ENCODE data around the gene CIROP. TPM values are rescaled to one million over a fixed set of nuclear protein-coding genes. Genes with fewer than 3 reads are reported as not detected.

The CIROP gene
- polyA plus RNA-seq, 3 donors, result 0.08 TPM; not detected in 2

GRCh38 chr14:23054000-23054811, 50.6 kb downstream of the CIROP start:
- DNase-seq (ENCODE audit: low read depth in 3 of 3, low spot score in 2 of 3), result no peak

- DNase-seq (ENCODE audit: low read depth in 3 of 3, low spot score in 2 of 3), result no peak
These were observed 51.4 kb downstream of the CIROP start for GRCh38 chr14:23053426-23053825.

- DNase-seq (ENCODE audit: low read depth in 3 of 3, low spot score in 2 of 3), result no peak
These were observed 52.1 kb downstream of the CIROP start for GRCh38 chr14:23052671-23053070.

- no peak for DNase-seq (ENCODE audit: low read depth in 3 of 3, low spot score in 2 of 3)
These were observed 52.6 kb downstream of the CIROP start for GRCh38 chr14:23052182-23052623.

- DNase-seq (ENCODE audit: low read depth in 3 of 3, low spot score in 2 of 3), result no peak
These were observed 53.4 kb downstream of the CIROP start for GRCh38 chr14:23051141-23052057.

Other genes with a start within 250 kb of the CIROP start
- 10 to 100 TPM; 67.4 to 85.7 (median 73.1) TPM for gene LRP10, start 233.2 kb downstream of the CIROP start, polyA plus RNA-seq (ENCODE audit: insufficient read length in 3 of 3)
- gene REM2, start 221.8 kb downstream of the CIROP start, polyA plus RNA-seq (ENCODE audit: insufficient read length in 3 of 3), result 1 to 10 TPM in 2 of 3 donors, under 1 TPM in 1; 0.89 to 1.5 (median 1.2) TPM
- gene RBM23, start 185.8 kb downstream of the CIROP start, polyA plus RNA-seq (ENCODE audit: insufficient read length in 3 of 3), result 100 to 1,000 TPM; 118 to 125 (median 119) TPM
- 100 to 1,000 TPM; 150 to 165 (median 163) TPM for gene PRMT5, start 175.6 kb downstream of the CIROP start, polyA plus RNA-seq (ENCODE audit: insufficient read length in 3 of 3)
- 10 to 100 TPM; 56.0 to 60.1 (median 56.4) TPM for gene HAUS4, start 147.9 kb downstream of the CIROP start, polyA plus RNA-seq (ENCODE audit: insufficient read length in 3 of 3)
- gene AJUBA, start 122.4 kb downstream of the CIROP start, polyA plus RNA-seq (ENCODE audit: insufficient read length in 3 of 3), result 10 to 100 TPM; 72.8 to 93.8 (median 86.4) TPM
- gene C14orf93, start 94.8 kb downstream of the CIROP start, polyA plus RNA-seq (ENCODE audit: insufficient read length in 3 of 3), result 10 to 100 TPM; 18.3 to 19.2 (median 18.8) TPM
- 100 to 1,000 TPM; 229 to 253 (median 251) TPM for gene PSMB5, start 70.1 kb downstream of the CIROP start, polyA plus RNA-seq (ENCODE audit: insufficient read length in 3 of 3)
- not detected for gene PSMB11, start 62.8 kb downstream of the CIROP start, polyA plus RNA-seq (ENCODE audit: insufficient read length in 3 of 3)
- gene CDH24, start 47.5 kb downstream of the CIROP start, polyA plus RNA-seq (ENCODE audit: insufficient read length in 3 of 3), result 10 to 100 TPM; 13.3 to 18.0 (median 14.0) TPM
- 100 to 1,000 TPM; 201 to 227 (median 206) TPM for gene ACIN1, start 9.9 kb downstream of the CIROP start, polyA plus RNA-seq (ENCODE audit: insufficient read length in 3 of 3)
- gene C14orf119, start 9.5 kb downstream of the CIROP start, polyA plus RNA-seq (ENCODE audit: insufficient read length in 3 of 3), result 100 to 1,000 TPM in 1 of 3 donors, 10 to 100 TPM in 2; 90.1 to 102 (median 91.2) TPM
- gene CEBPE, start 14.3 kb upstream of the CIROP start, polyA plus RNA-seq (ENCODE audit: insufficient read length in 3 of 3), result under 1 TPM; 0.08 to 0.21 (median 0.19) TPM
- 10 to 100 TPM; 83.4 to 94.0 (median 86.9) TPM for gene SLC7A8, start 78.7 kb upstream of the CIROP start, polyA plus RNA-seq (ENCODE audit: insufficient read length in 3 of 3)
- 1 to 10 TPM; 1.4 to 1.6 (median 1.4) TPM for gene RNF212B, start 132.9 kb upstream of the CIROP start, polyA plus RNA-seq (ENCODE audit: insufficient read length in 3 of 3)
- gene HOMEZ, start 181.1 kb upstream of the CIROP start, polyA plus RNA-seq (ENCODE audit: insufficient read length in 3 of 3), result 10 to 100 TPM; 26.5 to 28.1 (median 26.9) TPM
- 10 to 100 TPM; 19.1 to 23.4 (median 19.3) TPM for gene PPP1R3E, start 197.9 kb upstream of the CIROP start, polyA plus RNA-seq (ENCODE audit: insufficient read length in 3 of 3)
- 10 to 100 TPM; 38.8 to 41.7 (median 39.1) TPM for gene BCL2L2, start 201.8 kb upstream of the CIROP start, polyA plus RNA-seq (ENCODE audit: insufficient read length in 3 of 3)
- 100 to 1,000 TPM; 235 to 262 (median 252) TPM for gene PABPN1, start 216.5 kb upstream of the CIROP start, polyA plus RNA-seq (ENCODE audit: insufficient read length in 3 of 3)
- 10 to 100 TPM; 50.0 to 51.5 (median 50.4) TPM for gene SLC22A17, start 247.9 kb upstream of the CIROP start, polyA plus RNA-seq (ENCODE audit: insufficient read length in 3 of 3)